CD14-positive monocyte (primary cell): ENCODE data around the gene MAN1C1. TPM values are rescaled to one million over a fixed set of nuclear protein-coding genes. Genes with fewer than 3 reads are reported as not detected.

Experiments
- DNase-seq, 3 donors: peaks; one replicate each; pipeline ENCODE4 v3.0.0-alpha.2; 2011 to 2022
- H2AFZ ChIP-seq: 2 replicates; pipeline ENCODE4 v1.6.0; 2012; ENCODE audit warnings: mild to moderate bottlenecking, low read depth, low read length, inconsistent platforms; ENCODE audit not compliant: insufficient read depth, poor library complexity, severe bottlenecking
- H3K27ac ChIP-seq, 2 donors: 1 replicate in 1 of 2; 2 replicates in 1 of 2; pipeline ENCODE4 v1.5.1; 2012 to 2013; ENCODE audit warnings: low read length in 2 of 2, control low read depth in 1 of 2, inconsistent platforms in 1 of 2, low read depth in 1 of 2, mild to moderate bottlenecking in 1 of 2
- H3K27me3 ChIP-seq, 2 donors: one replicate each; pipeline versions ENCODE4 v1.6.0 to v1.6.1; 2011 to 2013; ENCODE audit warnings: low read length in 2 of 2; ENCODE audit not compliant: control insufficient read depth in 2 of 2, insufficient read depth in 2 of 2
- H3K36me3 ChIP-seq, 2 donors: replicated peaks in 1 of 2; 1 replicate in 1 of 2; 2 replicates in 1 of 2; pipeline versions ENCODE4 v1.5.1 to v1.6.1; 2012 to 2013; ENCODE audit warnings: low read length in 2 of 2, control low read depth in 1 of 2, inconsistent platforms in 1 of 2, mild to moderate bottlenecking in 1 of 2; ENCODE audit not compliant: insufficient read depth in 2 of 2, control insufficient read depth in 1 of 2
- H3K4me1 ChIP-seq, 2 donors: 1 replicate in 1 of 2; 2 replicates in 1 of 2; pipeline versions ENCODE4 v1.5.1 to v1.6.1; 2012 to 2013; ENCODE audit warnings: low read length in 2 of 2, control low read depth in 1 of 2, inconsistent platforms in 1 of 2, mild to moderate bottlenecking in 1 of 2, moderate library complexity in 1 of 2; ENCODE audit not compliant: insufficient read depth in 2 of 2, control insufficient read depth in 1 of 2
- H3K4me2 ChIP-seq: replicated peaks from 2 replicates; pipeline ENCODE3; 2012; ENCODE audit warnings: low read length, moderate library complexity, mild to moderate bottlenecking; ENCODE audit not compliant: poor library complexity, severe bottlenecking; ENCODE audit errors: extremely low read depth
- H3K4me3 ChIP-seq, 3 experiments: fragments of 200-600 bp in 1 of 3; sonication (generic) in 1 of 3; replicated peaks in 1 of 3; 1 replicate in 2 of 3; 2 replicates in 1 of 3; pipeline ENCODE4 v1.5.1; 2011 to 2013; ENCODE audit warnings: low read length in 3 of 3, mild to moderate bottlenecking in 3 of 3, control low read depth in 2 of 3, low read depth in 2 of 3, inconsistent platforms in 1 of 3, moderate library complexity in 1 of 3
- H3K79me2 ChIP-seq: 2 replicates; pipeline ENCODE4 v1.6.0; 2012; ENCODE audit warnings: mild to moderate bottlenecking, control low read depth, inconsistent platforms, low read length, moderate library complexity; ENCODE audit not compliant: insufficient read depth
- H3K9ac ChIP-seq: 2 replicates; pipeline ENCODE4 v1.6.0; 2017; ENCODE audit warnings: low read length, mild to moderate bottlenecking; ENCODE audit not compliant: insufficient read depth, poor library complexity, severe bottlenecking
- H3K9me3 ChIP-seq, 2 donors: replicated peaks in 1 of 2; 1 replicate in 1 of 2; 2 replicates in 1 of 2; pipeline versions ENCODE4 v1.5.1 to v1.6.1; 2012 to 2013; ENCODE audit warnings: low read length in 2 of 2, control low read depth in 1 of 2; ENCODE audit not compliant: control insufficient read depth in 1 of 2, insufficient read depth in 1 of 2
- H4K20me1 ChIP-seq: 2 replicates; pipeline ENCODE4 v1.6.0; 2012; ENCODE audit warnings: mild to moderate bottlenecking, low read length, control low read depth, moderate library complexity; ENCODE audit not compliant: insufficient read depth
- H3K27ac Mint-ChIP-seq, 7 donors: one replicate each; pipeline ENCODE4 v1.8.0; 2020; ENCODE audit warnings: mild to moderate bottlenecking in 7 of 7, mixed read lengths in 7 of 7, moderate library complexity in 6 of 7, inconsistent platforms in 2 of 7
- H3K27me3 Mint-ChIP-seq, 3 donors: one replicate each; pipeline ENCODE4 v1.8.0; 2021 to 2022; ENCODE audit warnings: low read depth in 3 of 3, mild to moderate bottlenecking in 3 of 3, mixed read lengths in 3 of 3, moderate library complexity in 3 of 3, inconsistent platforms in 1 of 3
- H3K36me3 Mint-ChIP-seq, 2 donors: one replicate each; pipeline ENCODE4 v1.8.0; 2020; ENCODE audit warnings: mixed read lengths in 2 of 2, inconsistent platforms in 1 of 2, mild to moderate bottlenecking in 1 of 2
- H3K4me1 Mint-ChIP-seq: one replicate; pipeline ENCODE4 v1.8.0; 2020; ENCODE audit warnings: mild to moderate bottlenecking, mixed read lengths
- H3K4me3 Mint-ChIP-seq, 2 donors: one replicate each; pipeline ENCODE4 v1.8.0; 2020; ENCODE audit warnings: mild to moderate bottlenecking in 2 of 2, mixed read lengths in 2 of 2, moderate library complexity in 1 of 2
- H3K9me3 Mint-ChIP-seq, 7 donors: one replicate each; pipeline ENCODE4 v1.8.0; 2020 to 2022; ENCODE audit warnings: mixed read lengths in 7 of 7, mild to moderate bottlenecking in 6 of 7, moderate library complexity in 6 of 7, inconsistent platforms in 2 of 7
- CTCF ChIP-seq: fragments of 200-600 bp; IDR thresholded peaks from one replicate; pipeline ENCODE4 v1.8.0; 2022; ENCODE audit warnings: antibody characterized with exemption, mild to moderate bottlenecking
- WGBS: methylation state at CpG from one replicate; pipeline ENCODE4 v1.1.5; 2013; ENCODE audit warnings: missing lambda C conversion rate; ENCODE audit not compliant: insufficient coverage; 5-methylcytosine and 5-hydroxymethylcytosine counted together
- intact Hi-C, 2 donors: fragments of 100-400 bp; cut with micrococcal nuclease; formaldehyde crosslinking; loops; one replicate each; pipeline versions ENCODE4 v1.15.0 to v1.15.1; 2023
- polyA plus RNA-seq, 3 donors: library from polyadenylated mRNA; depleted of rRNA in 1 of 3; unstranded in 2 of 3; stranded (reverse) in 1 of 3; fragments of 300-500 nt in 2 of 3; fragments of >200 nt in 1 of 3; fragmentation: Illumina TruSeq in 2 of 3; gene quantifications; 1 replicate in 2 of 3; 2 replicates in 1 of 3; pipeline ENCODE4 v1.2.3, GENCODE V29; 2012 to 2021

Gene MAN1C1
- polyA plus RNA-seq, 3 donors = 1.2 to 7.2 (median 1.7) TPM

- DNase-seq = no peak
- intact Hi-C loops = no loop called here
- Mint-ChIP-seq H3K36me3 (no peaks in the 10 kb centered on the region), H3K4me3 (no peak overlapping the region), H3K9me3 (peaks cover 0 to 10% (median 4%) of the 10 kb centered on the region in 7 donors), H3K4me1 (no peaks in the 10 kb centered on the region), H3K27me3 (peaks cover under 1 to 5% (median 2%) of the 10 kb centered on the region in 3 donors), H3K27ac (no peak overlapping the region)
- no peak overlapping the region for H3K9ac ChIP-seq
- 100% methylated on average over 1 of the region's 1 CpG for WGBS
- H3K36me3 ChIP-seq = no peaks in the 10 kb centered on the region
- no peaks in the 10 kb centered on the region for H3K4me1 ChIP-seq
- no peak overlapping the region for H3K4me2 ChIP-seq
- peaks cover 19% of the 10 kb centered on the region for H4K20me1 ChIP-seq
- no peak for TF ChIP-seq CTCF
- no peak overlapping the region for H2AFZ ChIP-seq
- H3K4me3 ChIP-seq = no peak overlapping the region
- no peaks in the 10 kb centered on the region for H3K27me3 ChIP-seq
- H3K9me3 ChIP-seq = peaks cover 4% of the 10 kb centered on the region in 2 donors
- no peaks in the 10 kb centered on the region for H3K79me2 ChIP-seq
- H3K27ac ChIP-seq = no peak overlapping the region
Measured at GRCh38 chr1:25735956-25736529, 119.5 kb downstream of the MAN1C1 start.

- H3K9me3 Mint-ChIP-seq = peaks cover 0 to 10% (median 4%) of the 10 kb centered on the region in 7 donors
- no peaks in the 10 kb centered on the region for H3K4me1 Mint-ChIP-seq
- DNase-seq = no peak
Measured at GRCh38 chr1:25737130-25737529, 120.5 kb downstream of the MAN1C1 start.

More at GRCh38 chr1:25737130-25737529, 120.5 kb downstream of the MAN1C1 start:
- H3K27ac Mint-ChIP-seq = no peak overlapping the region
- intact Hi-C loops = no loop called here
- Histone ChIP-seq H3K4me1 (no peaks in the 10 kb centered on the region), H3K4me2 (no peak overlapping the region), H3K9ac (no peak overlapping the region), H2AFZ (no peak overlapping the region), H3K79me2 (no peaks in the 10 kb centered on the region), H3K36me3 (no peaks in the 10 kb centered on the region), H3K4me3 (no peak overlapping the region), H3K9me3 (peaks cover 4% of the 10 kb centered on the region in 2 donors), H3K27ac (no peak overlapping the region), H3K27me3 (no peaks in the 10 kb centered on the region), H4K20me1 (peaks cover 14% of the 10 kb centered on the region)
- no peak for TF ChIP-seq CTCF
- H3K27me3 Mint-ChIP-seq = peaks cover 0 to 5% (median 4%) of the 10 kb centered on the region in 3 donors
- 18% methylated on average over 3 of the region's 6 CpGs for WGBS
- no peaks in the 10 kb centered on the region for H3K36me3 Mint-ChIP-seq
- no peak overlapping the region for H3K4me3 Mint-ChIP-seq
